GM19351 (cell line): ENCODE results near the gene PARS2.

ENCODE experiments used
- ATAC-seq: cut with Tn5 transposase; IDR thresholded peaks from one replicate; pipeline ENCODE4 v1.9.1; 2021; ENCODE audit warnings: mild to moderate bottlenecking, moderate library complexity; ENCODE audit not compliant: unreplicated experiment

Gene PARS2

DNA sequence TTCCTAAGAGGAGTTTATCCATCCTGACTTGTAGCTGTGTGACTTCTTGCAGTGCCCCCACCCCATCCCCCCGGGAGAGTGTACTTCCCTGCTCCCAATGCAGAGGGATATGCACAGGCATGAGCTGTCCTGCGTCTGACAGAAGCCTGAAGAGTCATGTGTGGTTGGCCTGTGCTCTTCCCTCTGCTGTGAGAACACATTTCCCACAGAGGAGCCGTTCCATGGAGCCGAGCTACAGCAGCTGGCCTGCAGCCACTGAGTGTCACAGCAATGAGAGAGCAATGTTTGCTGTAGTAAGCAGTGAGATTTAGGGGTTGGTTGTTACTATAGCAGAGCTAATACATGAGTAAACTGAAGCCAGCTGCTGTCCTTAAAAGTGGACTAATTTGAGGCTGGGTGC is 22.0 kb downstream of the PARS2 start:
- no peak for ATAC-seq

GRCh38 chr1:54741531-54741930 is 22.8 kb downstream of the PARS2 start:
- no peak for ATAC-seq

DNA sequence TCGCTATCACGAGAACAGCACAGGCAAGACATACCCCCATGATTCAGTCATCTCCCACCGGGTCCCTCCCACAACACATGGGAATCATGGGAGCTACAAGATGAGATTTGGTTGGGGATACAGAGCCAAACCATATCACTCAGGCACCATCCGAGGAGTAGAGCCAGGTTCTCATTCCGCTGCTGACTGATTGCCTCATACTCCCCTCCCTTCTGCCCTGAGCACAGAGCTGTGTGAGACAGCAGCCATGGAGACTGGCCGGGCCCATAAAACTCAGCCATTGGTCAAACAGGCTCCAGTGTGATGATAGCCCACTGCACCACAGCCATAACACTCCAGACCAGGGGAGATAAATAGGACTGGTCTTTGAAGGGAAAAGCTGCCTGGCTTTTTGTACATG is 26.1 kb downstream of the PARS2 start:
- ATAC-seq = no peak

DNA sequence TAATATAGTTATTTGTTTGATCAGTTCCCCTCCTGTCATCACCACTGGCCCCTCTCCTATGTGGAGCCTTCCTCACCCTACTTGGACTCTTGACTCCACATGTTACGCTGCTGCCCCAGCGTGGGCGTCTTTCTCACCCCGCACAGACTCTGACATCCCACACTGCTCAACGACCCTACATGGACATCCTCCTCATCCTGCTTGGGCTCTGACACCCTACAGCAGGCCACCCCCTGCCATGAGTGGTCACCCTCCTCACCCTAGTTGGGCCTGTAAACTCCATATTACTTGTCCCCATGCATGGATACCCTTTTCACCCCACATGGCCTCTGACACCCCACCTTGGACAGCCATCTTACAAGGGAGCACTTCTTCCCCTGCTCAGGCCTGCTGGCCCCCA is 27.6 kb downstream of the PARS2 start:
- ATAC-seq = no peak

GRCh38 chr1:54728027-54728426 is 36.3 kb downstream of the PARS2 start:
- ATAC-seq = no peak

- ATAC-seq = no peak
Observed at GRCh38 chr1:54724771-54725170, 39.6 kb downstream of the PARS2 start.

DNA sequence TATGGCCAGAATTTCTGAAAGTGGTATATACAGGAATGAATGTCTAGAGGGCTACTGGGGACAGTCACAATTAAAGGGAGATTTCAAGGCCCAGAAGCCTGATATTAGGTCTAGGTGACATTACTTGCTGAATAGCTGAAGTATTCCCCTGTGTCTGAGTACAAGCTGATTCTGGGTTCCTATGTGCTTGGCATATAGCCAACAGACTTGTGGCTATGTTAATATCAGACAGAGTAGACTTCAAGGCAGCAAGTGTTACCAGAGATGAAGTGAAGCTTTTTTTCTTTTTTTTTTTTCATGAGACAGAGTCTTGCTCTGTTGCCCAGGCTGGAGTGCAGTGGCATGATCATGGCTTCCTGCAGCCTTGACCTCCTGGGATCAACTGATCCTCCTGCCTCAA is 40.3 kb downstream of the PARS2 start:
- no peak for ATAC-seq

DNA sequence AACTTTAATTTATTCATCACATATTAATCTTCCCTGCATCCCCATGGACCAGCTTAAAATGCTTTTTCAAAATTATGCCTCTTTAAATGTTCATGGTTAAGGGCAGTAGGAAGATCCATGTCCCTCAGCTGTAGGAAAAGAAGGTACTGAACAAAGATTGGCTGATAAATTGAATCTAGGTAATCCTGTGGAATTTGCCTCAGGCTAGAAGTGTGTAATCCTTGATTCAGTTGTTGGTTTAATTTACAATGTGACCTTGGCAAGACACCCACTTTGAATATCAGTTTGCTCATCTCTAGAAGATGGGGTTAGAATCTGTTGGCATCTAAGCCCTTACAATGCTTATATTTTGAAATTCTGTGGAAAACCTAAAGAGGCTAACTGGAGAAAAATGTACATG is 42.6 kb downstream of the PARS2 start:
- ATAC-seq = no peak

DNA sequence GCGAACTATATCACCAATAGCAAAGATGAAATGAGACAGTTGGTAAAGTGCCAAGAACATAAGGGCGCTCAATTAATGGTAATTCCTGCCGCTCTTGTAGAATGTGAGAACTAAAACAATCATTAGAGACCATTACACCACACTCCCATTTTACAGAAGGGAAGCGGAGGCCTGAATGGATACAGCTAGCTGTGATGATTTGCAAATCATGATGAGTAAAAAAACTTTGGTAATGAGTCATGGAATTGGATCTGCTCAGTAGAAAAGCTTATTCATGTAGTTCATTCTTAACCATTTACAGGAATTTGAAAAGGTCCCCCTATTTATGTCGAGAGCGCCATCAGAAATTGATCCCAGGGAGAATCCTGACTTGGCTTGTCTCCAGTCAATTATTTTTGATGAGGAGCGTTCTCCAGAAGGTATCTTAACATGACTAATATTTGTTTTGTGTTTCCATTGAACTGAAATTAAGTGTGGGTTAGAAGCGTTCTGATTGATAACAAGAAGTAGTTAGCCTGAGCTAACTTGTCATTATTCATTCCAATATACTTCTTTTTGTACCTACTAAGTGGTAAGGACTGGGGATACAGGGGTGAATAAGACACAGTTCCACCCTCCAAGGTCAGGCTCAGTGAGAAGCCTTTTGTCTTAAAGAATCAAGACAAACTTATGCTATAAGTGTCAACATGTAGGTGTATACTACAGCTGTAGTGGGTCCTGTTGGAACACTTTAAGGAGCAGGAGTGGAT is 47.9 kb downstream of the PARS2 start:
- ATAC-seq = no peak

DNA sequence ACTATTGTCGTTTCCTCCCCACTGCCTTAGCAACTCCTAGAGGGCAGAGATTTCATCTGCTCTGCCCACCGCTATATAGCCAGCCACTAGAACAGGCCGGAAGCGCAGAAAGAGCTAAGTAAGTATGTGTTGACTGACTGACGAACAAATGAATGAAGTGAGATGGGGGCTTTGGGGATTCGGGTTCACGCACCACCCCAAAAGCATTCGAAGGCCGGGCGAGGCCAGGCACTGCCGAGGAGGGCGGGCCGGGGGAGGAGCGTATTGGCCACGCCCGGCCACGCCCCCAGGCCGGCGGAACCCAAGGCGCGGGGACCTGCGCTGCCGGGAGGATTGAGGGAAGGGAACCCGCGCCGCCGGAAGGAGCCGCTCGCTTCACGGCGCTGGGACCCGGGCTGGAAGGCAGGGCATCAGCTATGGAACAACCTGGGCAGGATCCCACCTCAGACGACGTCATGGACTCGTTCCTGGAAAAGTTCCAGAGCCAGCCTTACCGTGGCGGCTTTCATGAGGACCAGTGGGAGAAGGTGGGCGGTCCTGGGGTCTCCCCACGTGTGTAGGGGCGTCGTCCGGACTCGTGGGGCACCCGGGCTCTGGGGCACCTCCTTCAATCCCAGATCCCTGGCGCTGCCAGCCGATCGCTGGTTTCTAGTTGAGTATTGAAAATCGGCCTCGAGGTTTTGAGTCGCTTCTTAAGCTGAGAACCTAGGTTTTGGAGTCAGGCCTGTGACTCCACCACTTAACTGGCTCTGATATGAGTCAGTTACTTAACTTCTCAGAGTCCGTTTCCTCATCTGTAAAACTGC is 48.6 kb downstream of the PARS2 start, which contains the start of gene TTC4:
TTC4 (plus strand) TSS at position 369 of the 806 bp plus-strand sequence; CDS start at position 417, 48 bp downstream.
- peak; percentile 98 for ATAC-seq

DNA sequence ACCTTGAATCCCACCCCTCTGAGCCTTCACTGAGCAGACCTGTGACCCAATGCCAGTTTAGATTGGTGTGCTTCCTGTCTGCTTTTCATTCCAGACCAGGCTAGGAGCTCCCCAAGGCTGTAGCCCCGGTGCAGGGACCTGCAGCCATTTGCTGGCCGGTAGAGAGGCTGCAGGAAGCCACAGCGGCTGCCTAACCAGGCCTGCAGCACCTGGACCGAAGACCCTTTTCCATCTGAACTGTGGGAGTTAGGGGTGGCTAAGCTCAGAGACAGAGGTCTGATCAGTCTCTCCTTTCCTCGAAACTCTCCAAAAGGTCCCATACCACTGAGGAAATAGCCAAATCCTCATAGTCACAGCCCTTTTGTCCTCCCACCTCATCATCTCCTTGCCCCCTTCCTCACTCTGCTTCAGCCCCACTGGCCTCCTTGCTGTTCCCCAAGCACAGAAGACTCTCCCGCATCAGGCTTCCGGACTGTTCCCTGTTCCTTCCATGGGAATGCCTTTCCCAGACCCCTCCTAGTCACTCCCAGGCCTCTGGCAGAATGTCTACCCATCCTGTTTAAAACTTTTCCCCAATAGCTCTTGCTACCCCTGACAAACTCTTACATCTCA is 49.3 kb downstream of the PARS2 start:
- no peak for ATAC-seq

DNA sequence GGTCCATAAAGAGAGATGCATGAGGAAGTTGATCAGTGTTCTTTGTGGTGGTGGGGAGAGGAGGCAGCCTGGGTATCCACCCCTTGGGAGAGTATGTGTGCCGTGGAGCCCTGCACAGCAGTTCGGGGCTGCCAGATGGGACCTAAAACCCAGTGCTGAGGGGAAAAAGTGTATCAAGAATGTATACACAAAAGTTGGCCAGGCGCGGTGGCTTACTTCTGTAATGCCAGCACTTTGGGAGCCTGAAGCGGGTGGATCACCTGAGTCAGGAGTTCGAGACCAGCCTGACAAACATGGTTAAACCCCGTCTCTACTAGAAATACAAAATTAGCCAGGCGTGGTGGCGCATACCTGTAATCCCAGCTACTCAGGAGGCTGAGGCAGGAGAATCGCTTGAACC is 52.8 kb downstream of the PARS2 start:
- ATAC-seq = no peak

DNA sequence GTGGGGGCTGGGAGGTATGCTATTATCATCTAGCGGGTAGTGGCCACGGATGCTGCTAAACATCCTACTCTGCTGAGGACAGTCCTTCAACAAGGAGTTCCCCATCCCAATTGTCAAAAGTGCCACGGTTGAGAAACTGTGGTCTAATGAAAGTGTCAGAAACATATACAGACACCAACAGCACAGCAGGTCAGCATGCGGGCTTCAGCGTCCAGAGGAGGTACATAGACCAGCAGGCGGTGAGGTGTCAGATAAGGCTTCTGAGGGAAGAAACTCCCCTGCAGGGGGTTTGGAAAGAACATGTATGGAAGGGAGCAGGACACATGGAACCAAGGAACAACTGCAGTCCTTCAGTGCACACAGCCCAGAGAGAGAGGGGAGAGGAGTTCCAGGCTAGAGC is 53.5 kb downstream of the PARS2 start:
- no peak for ATAC-seq

GRCh38 chr1:54710434-54710833 is 53.9 kb downstream of the PARS2 start:
- no peak for ATAC-seq

DNA sequence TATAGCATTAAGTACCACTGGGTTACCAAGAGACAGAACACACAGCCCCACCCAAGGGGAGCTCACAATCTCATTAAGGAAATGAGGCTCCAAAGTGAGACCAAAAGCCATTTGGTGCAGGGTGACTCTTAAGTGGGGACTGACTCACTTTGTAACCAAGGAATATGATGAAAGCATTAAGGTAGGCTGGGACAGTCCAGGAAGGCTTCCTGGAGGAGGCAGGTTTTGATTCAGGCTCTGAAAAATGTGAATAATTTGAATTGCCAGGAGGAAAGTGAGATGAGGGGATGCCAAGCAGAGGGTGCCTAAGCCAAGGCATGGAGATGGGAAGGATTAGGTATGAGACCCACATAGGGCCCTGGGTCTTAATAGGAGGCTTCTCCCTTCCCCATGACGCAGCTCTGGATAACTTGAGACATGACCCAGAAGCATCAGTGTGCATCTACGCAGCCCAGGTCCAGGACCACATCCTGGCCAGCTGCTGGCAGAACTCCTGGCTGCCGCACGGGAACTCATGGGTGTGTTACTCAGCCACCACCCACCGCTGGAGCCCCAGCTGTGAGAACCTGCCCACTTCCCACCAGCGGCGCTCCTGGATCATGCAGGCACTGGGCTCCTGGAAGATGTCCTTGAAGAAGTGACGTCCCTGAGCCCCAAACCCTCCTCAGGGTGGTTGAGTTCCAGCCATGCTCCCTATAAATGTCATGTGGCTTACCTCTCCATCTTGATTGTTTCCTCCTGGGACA is 54.6 kb downstream of the PARS2 start:
- no peak for ATAC-seq

DNA sequence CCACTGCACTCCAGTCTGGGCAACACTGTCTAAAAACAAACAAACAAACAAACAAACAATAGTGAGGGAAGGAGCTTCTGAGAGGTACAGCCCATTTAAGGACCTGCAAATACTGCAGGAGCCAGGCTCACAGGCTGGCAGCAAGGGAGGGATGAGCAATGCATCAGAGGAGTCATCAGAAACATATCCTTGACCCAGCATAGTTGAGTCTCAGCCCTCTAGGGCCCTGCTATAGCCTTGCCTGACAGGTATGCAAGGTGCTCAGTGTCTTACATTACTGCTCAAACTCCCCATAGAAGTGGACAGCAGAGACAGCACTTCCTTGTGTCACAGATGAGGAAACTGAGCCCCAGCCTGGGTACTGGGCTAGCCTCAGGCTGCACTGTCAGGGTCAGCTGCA is 55.9 kb downstream of the PARS2 start:
- no peak for ATAC-seq
